ENCODE results near the gene HEPACAM2.

- TF ChIP-seq CTCF (IDR thresholded peaks at IDR 0.05; ENCODE audit: insufficient read depth, low read length, poor library complexity, severe bottlenecking): no peak
- no peak for TF ChIP-seq EZH2phosphoT487 (conservative IDR thresholded peaks at IDR 0.05; ENCODE audit: low read length)
These were observed 54.6 kb downstream of the HEPACAM2 start for GRCh38 chr7:93171606-93172226.
